ENCODE data around the gene FAM9A.

Gene FAM9A

DNA sequence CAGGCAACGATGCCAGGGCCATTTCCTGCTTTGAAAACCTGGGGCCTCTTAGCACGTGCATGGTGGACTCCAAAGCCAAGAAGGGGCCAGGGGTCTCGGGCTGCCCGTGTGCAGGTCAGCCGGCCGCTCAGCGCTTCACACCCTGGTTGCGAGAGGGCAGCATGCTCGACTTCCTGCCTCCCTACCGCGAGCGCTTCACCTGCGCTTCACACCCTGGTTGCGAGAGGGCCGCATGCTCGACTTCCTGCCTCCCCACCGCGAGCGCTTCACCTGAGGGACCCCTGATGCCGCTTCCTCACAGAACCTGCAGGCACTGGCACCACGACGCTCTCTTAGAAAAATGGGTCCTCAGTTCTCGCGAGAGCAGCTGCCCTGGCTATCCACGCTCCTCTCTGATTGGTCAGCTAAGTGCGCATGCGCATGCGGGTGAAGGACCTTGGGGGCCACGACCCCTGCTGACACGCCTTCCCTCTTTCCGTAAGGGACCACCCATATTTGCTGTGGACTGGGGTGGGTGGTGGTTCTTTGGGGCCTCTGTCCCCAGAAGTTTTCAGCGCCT is at the start of gene FAM9A:
Gene FAM9A (minus strand): TSS at position 343 of the 559 bp plus-strand sequence. CDS start 1,212 bp downstream, outside the sequence.
- no peak for DNase-seq

- DNase-seq = no peak
Measured at GRCh38 chrX:8850478-8850877, 49.3 kb upstream of the FAM9A start.

GRCh38 chrX:8849945-8850344 is 48.8 kb upstream of the FAM9A start:
- DNase-seq = no peak

DNA sequence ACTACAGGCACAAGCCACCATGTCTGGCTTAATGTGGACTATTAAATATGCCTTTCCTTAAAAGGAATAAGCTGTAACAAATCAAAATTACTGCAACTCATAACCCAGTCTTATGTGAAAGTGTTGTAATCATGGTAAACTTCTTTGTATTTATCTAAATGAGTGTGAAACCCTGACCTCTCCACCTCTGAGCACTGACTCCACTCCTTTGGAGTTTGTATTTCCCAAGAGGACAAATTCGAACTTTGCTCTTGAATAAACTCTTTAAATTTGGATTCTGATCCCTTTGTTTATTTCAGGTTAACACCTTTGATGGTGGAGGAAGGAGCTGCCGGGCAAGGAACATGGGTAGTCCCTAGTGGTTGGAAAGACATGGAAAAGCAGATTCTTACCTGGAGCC is 48.3 kb upstream of the FAM9A start:
- DNase-seq = no peak

DNA sequence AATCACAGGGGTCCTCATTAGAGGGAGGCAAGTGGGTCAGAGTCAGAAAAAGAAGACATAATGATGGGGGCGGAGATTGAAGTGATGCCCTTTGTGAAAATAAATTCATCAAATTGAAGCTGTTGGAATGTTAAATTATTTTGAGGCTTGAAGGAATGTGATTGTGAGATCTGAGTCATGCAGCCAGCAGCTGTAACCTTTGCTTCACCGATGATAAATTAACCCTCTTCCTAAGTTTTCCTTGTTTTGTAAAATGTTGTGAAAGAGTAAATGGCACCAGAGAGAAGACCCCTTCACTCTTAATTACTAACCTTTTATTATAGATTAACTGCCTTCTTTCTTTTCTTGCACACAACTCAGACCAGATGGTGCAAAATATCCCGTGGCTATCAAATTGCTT is 47.7 kb upstream of the FAM9A start:
- DNase-seq = no peak

GRCh38 chrX:8848441-8848840 is 47.3 kb upstream of the FAM9A start:
- no peak for DNase-seq

DNA sequence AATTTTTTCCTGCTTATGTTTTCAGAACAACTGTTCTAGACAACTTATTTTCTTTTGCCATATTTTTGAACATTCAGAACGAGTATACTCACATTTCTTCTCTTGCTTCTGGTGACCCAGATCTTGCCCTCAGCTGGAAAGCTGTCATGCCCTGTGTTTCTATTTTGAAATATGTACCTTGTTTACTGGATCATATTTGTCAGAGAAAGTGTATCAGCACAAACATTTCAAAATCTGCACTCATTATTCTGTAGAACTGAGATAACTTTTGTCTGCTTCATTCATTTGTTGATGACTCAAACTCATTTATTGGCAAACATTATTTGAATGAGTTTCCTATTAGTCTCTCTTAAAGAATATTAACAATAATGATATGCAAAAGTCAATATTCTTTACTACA is 46.2 kb upstream of the FAM9A start:
- no peak for DNase-seq

DNA sequence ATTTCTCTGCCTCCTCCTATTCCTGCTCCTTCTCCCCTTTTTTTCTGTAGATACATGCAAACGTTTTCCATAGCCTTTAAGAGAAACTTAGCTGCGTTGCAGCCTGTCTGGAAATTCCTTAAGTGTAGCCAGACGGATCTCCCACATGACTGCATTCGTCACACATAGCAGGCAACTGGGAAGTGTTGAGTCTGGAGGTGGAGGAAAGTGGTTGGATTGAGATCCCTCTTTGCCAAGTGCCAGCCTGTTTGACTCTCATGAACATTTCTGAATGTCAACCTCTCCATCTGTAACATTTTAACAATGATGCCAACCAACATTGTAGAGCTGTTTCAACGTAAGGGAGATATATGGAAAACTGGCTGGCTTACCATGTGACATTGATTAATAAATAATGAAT is 45.1 kb upstream of the FAM9A start:
- no peak for DNase-seq

DNA sequence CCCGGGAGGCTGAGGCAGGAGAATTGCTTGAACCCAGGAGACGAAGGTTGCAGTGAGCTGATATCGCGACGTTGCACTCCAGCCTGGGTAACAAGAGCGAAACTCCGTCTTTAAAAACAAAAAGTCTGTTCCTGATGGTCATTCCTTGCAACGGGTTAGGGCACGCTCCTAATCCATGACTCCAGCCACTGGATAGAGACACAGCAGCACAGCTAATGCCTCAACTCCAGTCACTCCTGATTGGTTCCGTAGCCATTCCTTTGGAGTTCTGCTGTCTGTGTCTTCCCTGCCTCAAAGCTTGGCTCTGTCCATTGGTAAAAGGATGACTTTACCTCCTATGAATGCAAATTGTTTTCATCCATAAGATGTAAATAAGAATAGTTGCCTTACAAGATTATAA is 44.3 kb upstream of the FAM9A start:
- no peak for DNase-seq

DNA sequence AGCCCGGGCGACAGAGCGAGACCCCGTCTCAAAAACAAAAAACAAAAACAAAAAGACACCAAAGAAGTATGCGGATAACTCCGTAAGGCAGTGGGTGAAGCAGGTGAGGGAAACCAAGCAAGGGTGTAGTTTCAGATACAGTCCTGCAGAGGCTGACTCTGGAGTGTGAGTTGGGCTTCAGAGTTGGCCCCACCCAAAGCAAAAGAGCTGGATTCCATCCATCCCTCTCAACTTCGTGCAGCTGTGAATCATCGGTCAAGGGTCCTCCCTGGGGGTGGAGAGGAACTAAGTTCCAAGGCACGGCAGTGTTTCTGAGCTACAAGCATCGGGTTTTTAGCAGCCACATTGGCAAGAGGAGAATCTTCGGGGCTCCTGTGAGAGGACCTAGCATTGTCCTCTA is 43.9 kb upstream of the FAM9A start:
- DNase-seq = no peak

DNA sequence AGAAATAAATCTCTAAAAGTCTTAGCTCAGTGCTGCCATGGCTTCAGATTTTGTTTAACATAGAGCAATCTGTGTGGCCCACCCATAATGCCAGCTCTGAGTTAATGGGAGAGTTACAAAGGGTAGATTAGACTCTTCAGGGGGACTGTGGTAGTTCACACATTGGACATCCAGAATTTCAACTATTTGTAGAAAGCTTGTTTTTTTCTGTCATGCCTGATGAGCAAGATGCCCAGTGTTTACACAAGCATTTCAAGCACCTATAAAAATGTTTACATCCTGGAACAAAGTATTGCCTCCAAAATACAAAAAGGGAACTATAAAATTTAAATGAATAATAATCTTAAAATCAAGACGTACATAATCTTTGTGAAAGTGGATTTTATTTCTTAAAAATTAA is 43.0 kb upstream of the FAM9A start:
- no peak for DNase-seq

GRCh38 chrX:8841911-8842310 is 40.7 kb upstream of the FAM9A start:
- no peak for DNase-seq

DNA sequence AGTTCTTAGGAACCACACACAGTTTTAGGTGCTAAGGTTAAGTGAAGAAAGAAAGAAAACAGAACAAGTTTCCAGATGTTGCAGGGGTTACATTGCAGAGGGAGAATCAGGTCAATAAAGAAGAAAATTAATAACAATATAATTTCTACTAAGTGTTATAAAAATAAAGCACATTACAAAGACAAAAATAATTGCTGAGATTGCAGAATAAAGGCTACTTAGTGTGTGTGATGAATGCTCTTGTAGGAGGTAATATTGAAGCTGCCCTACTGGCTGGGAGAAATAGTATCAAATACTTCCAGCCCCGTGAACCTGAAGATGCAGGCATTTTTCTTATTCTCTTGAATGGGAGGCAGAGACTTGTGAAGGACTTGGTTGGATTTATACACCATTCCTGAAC is 33.2 kb upstream of the FAM9A start:
- DNase-seq = no peak

GRCh38 chrX:8832582-8833378 is 31.6 kb upstream of the FAM9A start:
- DNase-seq = no peak

DNA sequence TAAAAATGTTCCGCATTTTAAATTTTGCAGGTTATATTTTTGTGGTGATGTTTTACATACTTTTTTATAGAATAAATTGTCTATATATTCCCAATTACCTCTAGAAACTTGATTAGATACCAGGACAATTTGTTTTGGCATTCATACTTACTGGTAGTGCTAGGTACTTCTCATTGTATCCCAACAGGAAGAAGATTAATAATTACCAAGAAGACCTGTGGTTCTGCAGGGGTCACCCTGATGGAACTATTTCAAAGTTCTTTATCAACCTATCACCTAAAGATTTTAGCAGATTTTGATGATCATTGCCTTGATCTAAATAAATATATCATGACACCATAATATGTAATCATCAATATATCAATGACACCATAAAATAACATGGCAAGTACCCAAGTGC is 22.5 kb upstream of the FAM9A start:
- DNase-seq = no peak

GRCh38 chrX:8822002-8822401 is 20.8 kb upstream of the FAM9A start:
- no peak for DNase-seq

DNA sequence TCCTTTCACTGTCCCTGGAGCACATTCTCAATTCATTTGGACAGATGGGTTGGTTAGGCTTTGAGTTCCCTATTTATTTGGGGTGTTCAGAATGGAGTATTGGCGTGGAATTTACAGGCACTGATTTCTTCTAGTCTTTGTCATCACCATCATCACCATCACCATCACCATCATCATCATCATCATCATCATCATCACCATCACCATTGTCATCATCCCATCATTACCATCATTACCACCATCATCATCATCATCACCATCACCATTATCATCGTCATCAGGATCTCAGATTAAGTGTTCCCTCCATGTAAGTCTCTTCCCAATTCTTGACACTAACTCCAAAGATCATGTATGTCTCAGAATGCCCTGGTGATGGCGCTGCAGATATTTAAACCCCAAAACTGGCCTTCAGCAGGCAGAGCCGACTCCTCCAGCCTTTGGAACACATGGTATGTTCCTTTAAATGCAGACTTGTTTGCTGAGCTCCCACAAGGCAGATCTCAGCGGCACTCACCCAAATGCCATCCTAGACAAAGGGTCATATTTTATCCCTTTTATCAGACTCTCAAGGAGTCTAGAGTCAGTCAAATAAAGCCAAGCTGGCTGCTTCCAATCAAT is 19.8 kb upstream of the FAM9A start:
- DNase-seq = no peak

- DNase-seq = peak; percentile 46
Measured at GRCh38 chrX:8815460-8816065, 14.4 kb upstream of the FAM9A start.

GRCh38 chrX:8813036-8813435 is 11.9 kb upstream of the FAM9A start:
- no peak for DNase-seq

DNA sequence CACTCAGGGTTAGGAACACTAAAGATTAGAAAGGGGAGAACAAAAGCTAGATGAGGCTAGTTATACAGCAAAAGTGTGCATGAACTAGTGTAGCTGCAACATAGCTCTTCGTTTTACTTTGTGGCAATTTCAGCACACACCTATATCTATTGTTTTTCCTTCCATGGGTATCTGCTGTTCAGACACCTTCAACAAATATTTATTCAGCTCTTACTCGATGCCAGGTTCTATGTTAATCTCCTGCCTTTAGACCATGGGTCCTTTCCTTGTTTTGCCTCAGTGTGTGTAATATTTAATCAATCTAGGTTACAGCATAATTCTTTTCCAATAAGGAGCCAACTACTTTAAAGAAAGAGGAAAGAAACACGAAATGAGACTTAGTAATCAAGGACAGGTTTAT is 10.4 kb upstream of the FAM9A start:
- no peak for DNase-seq

- no peak for DNase-seq
Measured at GRCh38 chrX:8808661-8809060, 7.5 kb upstream of the FAM9A start.

DNA sequence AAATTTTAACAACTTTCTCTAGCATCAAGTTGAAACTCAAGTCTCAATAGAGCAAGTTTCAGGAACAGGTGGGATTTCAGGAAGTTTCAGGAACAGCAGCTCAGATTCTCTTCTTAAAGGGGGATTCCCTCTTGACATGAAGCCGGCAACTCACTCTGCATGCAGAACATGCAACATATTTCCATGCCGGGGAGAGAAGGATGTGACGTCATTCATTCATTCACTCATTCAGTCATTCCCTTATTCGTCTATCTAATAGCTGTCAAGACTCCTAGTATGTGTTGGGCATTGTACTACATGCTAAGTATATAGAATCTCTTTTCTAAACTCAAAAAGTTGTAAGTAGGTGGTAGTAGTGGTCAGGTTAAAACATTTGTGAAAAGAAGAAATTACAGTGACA is 4.8 kb upstream of the FAM9A start:
- no peak for DNase-seq

GRCh38 chrX:8805046-8805445 is 3.9 kb upstream of the FAM9A start:
- DNase-seq = no peak

DNA sequence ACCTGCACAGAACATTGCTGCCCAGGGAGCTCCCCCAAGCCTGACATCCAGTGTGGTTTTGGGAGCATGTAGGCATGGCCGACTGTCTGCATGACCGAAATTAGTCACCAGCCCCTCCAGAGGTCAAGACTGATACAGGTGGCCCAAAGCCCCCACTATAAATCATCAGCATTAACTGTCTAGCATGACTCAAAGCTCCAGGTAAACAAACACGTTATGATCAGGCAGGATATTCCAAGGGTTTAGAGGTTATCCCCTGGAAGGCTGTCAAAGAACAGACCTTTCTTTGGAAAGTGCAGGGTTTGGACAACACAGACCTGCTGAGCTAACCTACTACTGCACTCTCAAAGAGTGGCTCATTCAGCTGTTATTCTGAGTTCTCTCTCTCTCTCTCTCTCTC is 2.1 kb upstream of the FAM9A start:
- no peak for DNase-seq

All from CD4-positive, alpha-beta T cell treated with Interleukin-12 subunit alpha and Interleukin-12 subunit beta, for 1 hour (primary cell).